Stimulated activated CD4-positive, alpha-beta T cell treated with anti-CD3 and anti-CD28 coated beads, Interleukin-4, amount 100 ng/mL, for 24 hours (primary cell): ENCODE results near the gene SSBP3.
"Not testable (repeated sequence)": the region's sequence is repeated elsewhere in the genome, so short reads cannot be mapped to it uniquely, and the experiment has no call there.

ENCODE experiments used
- DNase-seq: peaks from one replicate; pipeline ENCODE4 v3.0.0-alpha.2; 2020

The SSBP3 gene

GRCh38 chr1:54347955-54348699, 58.1 kb downstream of the SSBP3 start:
- DNase-seq, result no peak

- no peak for DNase-seq
Measured at GRCh38 chr1:54347261-54347954, 58.8 kb downstream of the SSBP3 start.

DNA sequence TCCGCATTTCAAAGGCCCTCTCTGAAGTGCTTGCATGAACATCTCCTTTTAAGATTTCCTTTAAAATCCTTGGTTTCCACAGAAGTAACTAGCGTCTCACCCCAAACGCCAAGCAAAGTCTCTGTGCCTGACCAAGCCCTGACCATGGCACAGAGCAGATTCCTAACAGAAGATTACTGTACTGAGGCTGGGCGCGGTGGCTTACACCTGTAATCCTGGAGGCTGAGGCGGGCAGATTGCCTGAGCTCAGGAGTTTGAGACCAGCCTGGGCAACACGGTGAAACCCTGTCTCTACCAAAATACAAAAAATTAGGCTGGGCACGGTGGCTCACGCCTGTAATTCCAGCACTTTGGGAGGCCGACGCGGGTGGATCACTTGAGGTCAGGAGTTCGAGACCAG, 60.6 kb downstream of the SSBP3 start:
- not testable (repeated sequence) for DNase-seq

GRCh38 chr1:54345116-54345515, 61.1 kb downstream of the SSBP3 start:
- no peak for DNase-seq

DNA sequence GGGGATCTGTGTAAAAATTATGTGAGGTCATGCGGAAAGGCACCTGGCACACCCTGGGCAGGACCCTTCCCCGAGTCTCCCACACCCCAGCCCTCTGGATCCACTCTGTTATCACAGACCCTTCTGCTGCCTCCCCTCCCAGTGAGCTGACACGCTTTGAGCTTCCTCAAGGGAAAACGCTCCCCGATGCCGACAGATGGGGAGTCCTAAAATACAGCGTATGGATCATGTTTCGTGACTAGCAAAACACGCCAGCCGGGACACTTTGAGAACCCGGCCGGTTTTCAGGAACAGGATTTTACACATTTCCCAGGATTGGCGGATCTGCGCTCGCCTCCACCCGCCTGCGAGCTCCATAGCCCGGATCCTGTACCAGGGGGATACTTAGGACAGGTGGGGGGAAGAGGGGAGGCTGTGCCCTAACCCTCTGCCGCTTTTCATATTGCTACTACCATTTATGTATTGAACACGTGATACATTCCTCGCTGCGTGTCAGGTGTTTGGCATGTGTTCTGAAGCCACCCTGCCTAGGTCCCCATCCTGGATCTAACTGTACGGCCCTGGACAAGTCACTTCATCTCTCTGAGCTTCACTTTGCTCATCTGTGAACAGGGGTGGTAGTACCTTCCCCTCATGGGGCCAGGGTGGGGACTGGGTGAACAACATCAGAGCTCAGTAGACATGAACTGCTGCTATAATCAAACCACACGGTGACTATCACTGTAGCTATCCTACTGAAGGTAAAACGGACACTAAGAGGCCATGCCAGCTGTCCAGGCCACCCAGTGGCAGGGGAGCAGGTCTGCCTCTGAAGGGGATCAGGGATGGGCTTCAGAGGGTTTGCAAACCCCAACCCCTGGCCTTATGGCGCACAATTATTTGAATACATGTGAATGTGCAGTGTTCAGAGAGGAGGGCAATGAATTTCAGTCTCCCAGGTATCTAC, 63.2 kb downstream of the SSBP3 start:
- no peak for DNase-seq

- no peak for DNase-seq
Measured at GRCh38 chr1:54342288-54342687, 63.9 kb downstream of the SSBP3 start.

DNA sequence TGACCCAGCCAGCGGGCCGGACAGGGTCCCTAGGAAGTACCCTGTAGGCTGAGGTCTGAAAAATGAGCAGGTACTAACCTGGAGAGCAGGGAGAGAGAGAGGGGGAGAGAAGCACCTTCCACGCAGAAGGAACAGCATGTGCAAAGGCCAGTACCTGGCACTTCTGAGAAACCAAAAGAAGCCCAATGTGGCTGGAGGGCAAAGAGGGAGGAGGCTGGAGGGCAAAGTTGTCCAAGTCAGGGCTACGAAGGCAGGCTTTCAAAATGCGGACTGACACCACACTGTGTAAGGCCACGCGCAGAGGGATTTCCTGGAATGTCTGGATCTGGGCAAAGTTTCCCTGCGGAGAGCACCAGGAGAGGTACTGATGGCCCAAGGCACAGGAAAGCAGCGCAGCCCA, 64.4 kb downstream of the SSBP3 start:
- DNase-seq, result no peak

DNA sequence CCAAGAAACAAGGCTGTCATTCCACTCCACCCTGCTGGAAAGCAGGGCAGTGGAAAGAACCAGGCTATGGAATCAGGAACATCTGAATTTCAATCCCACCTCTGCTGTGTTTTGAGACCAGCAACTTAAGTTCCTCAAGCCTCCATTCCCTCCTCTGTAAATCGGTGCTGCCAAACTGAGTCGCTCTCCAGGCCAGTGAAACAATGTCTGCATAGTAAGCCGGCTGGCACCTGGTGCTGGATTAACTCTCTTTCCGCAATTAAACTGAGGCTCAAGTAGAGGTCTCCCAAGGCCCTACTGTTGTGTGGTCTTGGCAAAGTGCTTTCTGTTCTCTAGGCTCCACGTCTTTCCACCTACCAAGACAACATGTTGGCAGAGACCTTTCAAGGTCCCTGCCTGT, 65.3 kb downstream of the SSBP3 start:
- no peak for DNase-seq

DNA sequence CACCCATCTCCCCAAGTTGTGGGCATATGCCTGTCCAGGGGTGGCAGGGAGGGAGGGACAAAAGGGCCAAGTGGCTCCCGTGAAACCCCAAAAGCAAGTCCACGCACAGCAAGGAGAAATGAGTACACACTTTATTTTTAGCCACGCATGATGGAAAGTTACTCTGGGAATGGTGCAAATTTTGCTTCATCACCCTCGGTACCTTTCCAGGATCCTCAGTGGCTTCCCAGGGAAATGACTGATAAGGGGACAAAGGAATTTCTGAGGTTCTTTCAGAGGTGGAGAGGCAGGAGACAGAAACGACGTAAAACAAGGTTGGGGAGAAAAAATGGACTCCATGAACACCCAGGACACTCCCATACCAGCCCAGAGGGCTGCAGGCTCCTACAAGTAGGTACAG, 65.8 kb downstream of the SSBP3 start:
- no peak for DNase-seq

- DNase-seq, result no peak
Measured at GRCh38 chr1:54339126-54339525, 67.1 kb downstream of the SSBP3 start.

DNA sequence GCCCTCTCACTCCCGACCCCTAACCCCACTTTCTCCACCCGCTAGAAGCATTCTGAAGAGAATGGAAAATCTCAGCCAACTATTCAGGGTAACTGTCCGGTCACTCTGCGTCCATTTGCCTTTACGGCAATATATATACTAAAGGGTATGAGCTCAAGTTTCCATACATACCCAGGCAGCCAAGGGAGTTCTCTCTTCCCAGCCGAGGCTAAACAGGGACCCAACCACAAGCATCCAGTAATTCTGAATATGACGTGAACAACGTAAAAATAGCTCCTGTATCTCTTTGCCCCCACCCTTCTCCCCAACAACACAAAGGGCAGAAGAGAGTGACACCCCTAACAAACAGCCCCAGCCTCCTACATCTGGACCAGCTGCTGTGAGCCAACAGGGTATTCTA, 67.7 kb downstream of the SSBP3 start:
- no peak for DNase-seq

DNA sequence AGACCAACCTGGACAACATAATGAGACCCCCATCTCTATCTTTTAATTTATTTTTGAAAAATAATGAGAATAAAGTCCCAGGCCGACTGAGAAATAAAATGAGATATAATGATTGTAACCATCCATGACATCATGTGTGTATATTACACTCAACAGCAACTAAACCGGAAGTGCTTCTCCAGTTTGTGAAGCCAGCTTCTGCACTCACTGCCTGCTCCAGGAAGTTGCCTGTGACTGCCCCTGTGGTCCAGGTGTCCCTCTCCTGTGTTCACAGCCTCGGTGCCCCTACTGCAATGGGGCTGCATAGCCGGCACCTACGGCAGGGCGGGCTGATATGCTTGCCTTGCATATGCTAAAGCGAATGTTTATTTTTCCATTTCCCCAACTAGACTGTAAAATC, 68.3 kb downstream of the SSBP3 start:
- no peak for DNase-seq

DNA sequence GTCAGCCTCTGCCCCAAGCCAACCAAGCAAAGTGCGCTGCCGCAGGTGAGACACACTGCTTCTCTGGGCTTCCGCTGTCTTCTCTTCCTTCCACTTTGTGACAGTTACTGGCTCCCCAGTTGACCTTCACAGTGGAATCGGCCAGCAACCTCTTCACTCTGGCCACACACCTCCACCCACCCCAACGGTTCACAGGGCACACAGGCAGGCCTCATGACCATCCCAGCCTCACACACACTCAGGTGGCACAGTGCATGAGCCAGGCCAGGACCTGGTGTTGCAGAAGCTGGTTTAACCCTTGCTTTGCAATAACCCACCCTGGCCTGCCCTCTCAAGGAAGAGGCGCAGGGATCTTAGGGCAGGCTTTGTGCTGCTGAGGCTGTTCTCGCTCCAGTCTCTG, 69.2 kb downstream of the SSBP3 start:
- no peak for DNase-seq

GRCh38 chr1:54336116-54336515, 70.1 kb downstream of the SSBP3 start:
- DNase-seq, result no peak

DNA sequence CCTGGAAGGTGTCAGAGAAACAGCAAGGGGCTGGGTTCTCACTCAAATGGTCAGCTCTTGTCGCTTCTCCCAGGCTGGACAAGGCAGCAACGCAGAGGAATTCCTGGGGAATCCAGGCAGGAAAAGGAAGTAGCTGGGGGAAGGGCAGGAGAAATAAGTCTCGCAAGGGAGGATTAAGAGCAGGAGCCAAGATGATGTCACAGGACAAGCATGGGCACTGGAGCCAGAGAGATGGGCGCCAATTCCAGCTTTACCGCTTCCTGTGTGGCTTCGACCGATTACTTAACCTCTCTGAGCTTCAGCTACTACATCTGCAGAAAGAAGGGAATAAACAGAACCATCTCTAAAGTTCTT, 70.5 kb downstream of the SSBP3 start:
- DNase-seq, result no peak

DNA sequence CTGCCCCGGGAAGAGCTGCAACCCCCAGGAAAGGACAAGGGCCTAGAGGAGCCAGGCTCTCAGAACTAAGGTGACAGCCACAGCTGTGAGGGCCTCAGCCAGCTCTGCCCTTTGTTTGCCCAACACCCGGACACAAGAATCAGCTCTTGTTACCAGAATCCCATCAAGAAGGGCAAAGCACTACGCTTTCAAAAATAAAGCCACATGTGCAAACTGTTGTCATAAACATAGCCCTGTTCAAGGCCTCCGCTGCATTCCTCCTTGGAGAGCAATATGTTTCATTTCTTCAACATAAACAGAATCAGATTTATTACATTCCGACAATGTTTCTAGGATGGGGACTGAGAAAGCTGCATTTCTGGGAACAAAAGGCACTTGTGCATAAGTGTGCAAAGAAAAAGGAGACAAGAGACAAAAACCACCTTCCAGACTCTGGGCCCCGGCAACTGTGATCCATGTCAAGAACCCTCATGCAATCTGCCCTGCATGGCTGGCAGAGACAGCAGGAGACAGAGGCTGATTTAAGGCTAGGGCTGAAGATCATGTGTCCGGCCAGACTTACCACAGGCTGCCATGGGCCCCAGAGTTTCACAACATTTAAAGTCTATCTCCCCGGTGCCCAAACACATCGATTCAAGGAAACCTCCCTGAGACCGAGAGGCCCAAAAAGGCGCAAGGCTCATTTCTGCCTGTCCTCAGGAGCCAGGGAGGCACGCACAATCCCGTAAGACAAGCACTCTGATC, 71.0 kb downstream of the SSBP3 start:
- DNase-seq, result no peak

GRCh38 chr1:54332781-54333585, 73.2 kb downstream of the SSBP3 start:
- no peak for DNase-seq

GRCh38 chr1:54331843-54332463, 74.2 kb downstream of the SSBP3 start:
- DNase-seq, result no peak

- DNase-seq, result no peak
Measured at GRCh38 chr1:54331091-54331772, 75.0 kb downstream of the SSBP3 start.

DNA sequence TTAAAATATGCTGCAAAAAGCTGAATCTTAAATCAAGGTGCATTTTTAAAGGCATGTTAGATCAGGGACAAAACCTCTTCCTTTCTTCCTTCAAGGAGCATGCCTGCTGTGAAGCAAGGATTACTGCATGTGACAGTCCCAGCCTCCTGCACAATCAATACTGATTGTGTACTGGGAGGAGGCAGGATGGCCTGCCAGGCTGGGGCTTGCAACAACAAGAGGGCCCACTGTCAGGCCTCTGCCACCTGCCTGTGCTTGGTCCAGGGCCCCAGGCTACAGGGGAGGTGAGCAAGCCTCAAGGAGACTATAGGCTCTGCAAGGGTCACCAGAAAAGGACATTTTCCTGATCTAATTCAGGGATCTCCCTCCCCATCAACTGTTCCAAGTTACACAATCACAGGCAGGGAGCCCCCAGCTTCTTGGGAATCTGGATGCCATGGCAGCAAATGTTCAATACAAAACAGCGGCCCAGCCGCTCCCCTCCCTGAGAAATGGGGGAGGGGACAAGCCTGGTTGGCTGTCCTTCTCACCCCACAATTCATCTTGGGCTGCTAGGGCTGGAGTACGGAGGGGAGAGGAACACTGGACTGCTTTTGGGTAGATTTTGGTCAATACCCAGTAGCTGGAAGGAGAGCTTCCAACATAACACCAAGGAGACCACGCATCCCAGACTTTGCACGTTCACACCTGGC, 76.7 kb downstream of the SSBP3 start:
- DNase-seq, result no peak
